Measurements from ENCODE around the gene DEK.
A peak's percentile ranks its signal among the peaks of the same experiment; 100 is the strongest.
"Not testable (repeated sequence)": the region's sequence is repeated elsewhere in the genome, so short reads cannot be mapped to it uniquely, and the experiment has no call there.

The DEK gene, protein sequence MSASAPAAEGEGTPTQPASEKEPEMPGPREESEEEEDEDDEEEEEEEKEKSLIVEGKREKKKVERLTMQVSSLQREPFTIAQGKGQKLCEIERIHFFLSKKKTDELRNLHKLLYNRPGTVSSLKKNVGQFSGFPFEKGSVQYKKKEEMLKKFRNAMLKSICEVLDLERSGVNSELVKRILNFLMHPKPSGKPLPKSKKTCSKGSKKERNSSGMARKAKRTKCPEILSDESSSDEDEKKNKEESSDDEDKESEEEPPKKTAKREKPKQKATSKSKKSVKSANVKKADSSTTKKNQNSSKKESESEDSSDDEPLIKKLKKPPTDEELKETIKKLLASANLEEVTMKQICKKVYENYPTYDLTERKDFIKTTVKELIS

DNA sequence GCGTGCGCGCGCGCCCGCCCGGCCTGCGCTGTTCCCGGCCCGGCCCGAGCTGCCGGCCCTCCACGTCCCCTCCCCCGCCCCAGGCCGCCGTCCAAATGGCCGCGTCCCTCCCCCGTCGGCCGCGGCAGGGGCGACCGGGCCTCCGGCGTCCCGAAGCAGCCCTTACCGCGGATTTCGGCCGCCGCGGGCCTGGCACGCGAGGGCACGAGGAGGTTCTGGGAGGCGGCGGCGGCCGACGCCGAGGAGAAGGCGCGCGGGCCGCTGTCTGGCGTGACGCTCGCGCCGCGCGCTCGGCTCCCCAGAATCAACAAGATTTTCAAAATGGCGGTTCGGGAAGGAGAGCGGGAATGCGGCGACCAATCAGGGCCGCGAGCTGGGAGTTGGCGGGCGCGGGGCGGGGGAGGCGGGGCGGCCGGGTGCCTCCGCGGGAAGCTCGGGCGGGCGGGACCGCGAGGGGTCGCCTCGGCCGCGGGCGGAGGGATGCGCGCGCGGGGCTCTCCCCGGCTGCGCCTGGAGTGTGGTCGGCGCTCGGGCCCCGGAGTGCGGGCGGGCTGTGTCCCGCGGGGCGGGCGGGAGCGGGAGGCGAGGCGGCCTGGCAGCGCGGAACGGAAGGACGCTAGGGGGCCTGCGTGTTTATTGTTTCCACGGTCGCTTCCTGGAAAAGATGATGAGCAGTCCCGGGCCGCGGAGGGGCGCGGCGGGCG, at the start of gene DEK:
Gene DEK, minus strand, starts transcription at position 312 of the 704 bp plus-strand sequence. CDS start 543 bp downstream, outside the sequence.
- TF ChIP-seq, protein P1, sequence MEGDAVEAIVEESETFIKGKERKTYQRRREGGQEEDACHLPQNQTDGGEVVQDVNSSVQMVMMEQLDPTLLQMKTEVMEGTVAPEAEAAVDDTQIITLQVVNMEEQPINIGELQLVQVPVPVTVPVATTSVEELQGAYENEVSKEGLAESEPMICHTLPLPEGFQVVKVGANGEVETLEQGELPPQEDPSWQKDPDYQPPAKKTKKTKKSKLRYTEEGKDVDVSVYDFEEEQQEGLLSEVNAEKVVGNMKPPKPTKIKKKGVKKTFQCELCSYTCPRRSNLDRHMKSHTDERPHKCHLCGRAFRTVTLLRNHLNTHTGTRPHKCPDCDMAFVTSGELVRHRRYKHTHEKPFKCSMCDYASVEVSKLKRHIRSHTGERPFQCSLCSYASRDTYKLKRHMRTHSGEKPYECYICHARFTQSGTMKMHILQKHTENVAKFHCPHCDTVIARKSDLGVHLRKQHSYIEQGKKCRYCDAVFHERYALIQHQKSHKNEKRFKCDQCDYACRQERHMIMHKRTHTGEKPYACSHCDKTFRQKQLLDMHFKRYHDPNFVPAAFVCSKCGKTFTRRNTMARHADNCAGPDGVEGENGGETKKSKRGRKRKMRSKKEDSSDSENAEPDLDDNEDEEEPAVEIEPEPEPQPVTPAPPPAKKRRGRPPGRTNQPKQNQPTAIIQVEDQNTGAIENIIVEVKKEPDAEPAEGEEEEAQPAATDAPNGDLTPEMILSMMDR (IDR thresholded peaks at IDR 0.05; ENCODE audit: extremely low read depth, insufficient read depth, missing control alignments): peak; percentile 57
- DNase-seq (ENCODE audit: low spot score): peak; percentile 84
- in situ Hi-C loops (cut with MboI; ENCODE audit: low pct_unique_long_range_greater_than_20kb, low sequenced_read_pairs, unreplicated experiment): no loop called here

DNA sequence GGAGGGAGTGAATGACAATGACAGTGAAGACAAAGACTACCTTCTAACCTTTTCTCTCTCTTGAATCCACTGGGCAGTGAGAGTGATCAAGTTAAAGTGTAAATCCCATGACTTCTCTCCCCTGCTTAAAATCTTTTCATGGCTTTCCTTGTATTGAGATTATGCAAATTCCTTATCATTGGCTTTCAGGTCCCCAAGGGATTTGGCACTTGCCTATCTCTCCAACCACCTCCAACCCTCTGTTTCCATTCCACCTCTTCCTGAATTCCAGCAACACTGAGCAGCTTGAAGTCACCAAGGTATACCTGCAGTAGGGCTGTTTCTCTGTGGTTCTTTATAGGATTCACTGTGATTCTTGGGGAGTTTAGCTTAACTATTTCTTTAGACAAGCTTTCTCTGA, 48.0 kb upstream of the DEK start:
- TF ChIP-seq, protein P1 (IDR thresholded peaks at IDR 0.05; ENCODE audit: extremely low read depth, insufficient read depth, missing control alignments): no peak
- no peak for DNase-seq (ENCODE audit: low spot score)
- in situ Hi-C loops (cut with MboI; ENCODE audit: low pct_unique_long_range_greater_than_20kb, low sequenced_read_pairs, unreplicated experiment): no loop called here

DNA sequence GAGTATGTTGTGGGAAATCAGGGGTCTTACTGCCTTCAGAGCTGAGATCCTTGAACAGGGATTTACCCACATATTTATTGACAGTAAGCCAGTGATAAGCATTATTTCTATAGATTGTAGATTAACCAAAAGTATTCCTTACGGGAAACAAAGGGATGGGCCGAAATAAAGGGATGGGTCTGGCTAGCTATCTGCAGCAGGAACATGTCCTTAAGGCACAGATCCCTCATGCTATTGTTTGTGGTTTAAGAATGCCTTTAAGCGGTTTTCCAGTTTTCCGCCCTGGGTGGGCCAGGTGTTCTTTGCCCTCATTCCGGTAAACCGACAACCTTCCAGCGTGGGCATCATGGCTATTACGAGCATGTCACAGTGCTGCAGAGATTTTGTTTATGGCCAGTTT, 45.7 kb upstream of the DEK start:
- DNase-seq (ENCODE audit: low spot score); in situ Hi-C loops (cut with MboI; ENCODE audit: low pct_unique_long_range_greater_than_20kb, low sequenced_read_pairs, unreplicated experiment): not testable (repeated sequence)

DNA sequence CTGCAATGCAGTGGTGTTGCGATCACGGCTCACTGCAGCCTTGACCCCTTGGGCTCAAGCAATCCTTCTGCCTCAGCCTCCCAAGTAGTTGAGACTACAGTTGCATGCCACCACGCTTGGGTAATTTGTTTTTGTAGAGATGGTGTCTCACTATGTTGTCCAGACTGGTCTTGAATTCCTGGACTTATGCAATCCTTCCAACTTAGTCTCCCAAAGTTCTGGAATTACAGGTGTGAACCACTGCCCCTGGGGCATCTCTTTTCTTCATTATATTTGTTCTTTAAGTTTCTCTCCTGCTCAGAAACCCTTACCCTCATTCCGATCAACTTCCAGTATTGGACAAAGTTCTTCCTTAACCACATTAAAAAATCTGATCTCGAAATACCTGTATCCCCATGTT, 44.7 kb upstream of the DEK start:
- DNase-seq (ENCODE audit: low spot score): no peak
- TF ChIP-seq, protein P1 (IDR thresholded peaks at IDR 0.05; ENCODE audit: extremely low read depth, insufficient read depth, missing control alignments): no peak
- in situ Hi-C loops (cut with MboI; ENCODE audit: low pct_unique_long_range_greater_than_20kb, low sequenced_read_pairs, unreplicated experiment): no loop called here

DNA sequence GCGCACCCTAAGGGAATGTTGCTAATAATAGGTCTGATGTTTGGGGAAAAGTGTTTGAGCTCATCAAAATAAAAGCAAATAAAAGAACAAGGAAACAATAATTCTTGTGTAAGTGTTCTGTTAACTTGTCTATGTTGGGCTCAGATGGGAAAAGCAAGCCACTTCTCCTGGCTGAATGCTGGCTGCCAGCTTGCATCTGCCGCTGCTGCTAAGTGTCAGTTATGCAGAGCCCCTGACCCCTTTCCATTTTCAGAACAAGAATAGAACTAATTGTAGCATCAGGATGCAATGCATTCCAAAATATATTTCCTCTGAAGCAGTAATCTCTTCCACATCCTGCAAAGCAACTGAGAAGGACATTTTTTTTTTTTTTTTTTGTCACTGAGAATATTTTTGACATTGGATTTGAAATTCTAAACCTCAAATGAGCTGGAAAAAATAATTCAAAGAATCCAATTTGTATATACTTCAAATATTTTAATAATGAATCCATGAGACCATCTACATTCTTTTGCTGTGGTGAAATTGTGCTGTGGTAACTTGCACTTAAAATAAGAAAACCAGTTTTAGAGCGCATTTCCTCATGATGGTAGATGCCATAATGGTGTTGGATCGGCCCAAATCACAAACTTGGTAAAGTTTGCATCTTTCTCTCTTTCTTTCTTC, 43.9 kb upstream of the DEK start:
- DNase-seq (ENCODE audit: low spot score): no peak
- in situ Hi-C loops (cut with MboI; ENCODE audit: low pct_unique_long_range_greater_than_20kb, low sequenced_read_pairs, unreplicated experiment): no loop called here
- TF ChIP-seq, protein P1 (IDR thresholded peaks at IDR 0.05; ENCODE audit: extremely low read depth, insufficient read depth, missing control alignments): no peak

DNA sequence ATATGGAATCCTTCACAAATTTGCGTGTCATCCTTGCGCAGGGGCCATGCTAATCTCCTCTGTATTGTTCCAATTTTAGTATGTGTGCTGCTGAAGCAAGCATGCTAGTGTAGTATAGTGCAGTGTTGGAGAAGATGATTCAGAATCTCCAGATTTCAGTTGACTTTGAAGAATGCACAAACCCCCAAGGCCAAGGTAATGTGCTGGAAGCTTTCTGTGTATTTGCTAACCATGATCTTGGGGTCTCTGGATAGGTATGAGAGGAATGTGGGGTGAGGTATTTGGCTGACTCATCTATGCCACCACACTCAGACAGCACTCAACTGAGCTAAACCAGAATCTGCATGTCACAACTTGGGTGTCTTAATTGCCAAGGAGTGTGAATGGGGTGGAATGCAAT, 42.6 kb upstream of the DEK start:
- TF ChIP-seq, protein P1 (IDR thresholded peaks at IDR 0.05; ENCODE audit: extremely low read depth, insufficient read depth, missing control alignments): no peak
- in situ Hi-C loops (cut with MboI; ENCODE audit: low pct_unique_long_range_greater_than_20kb, low sequenced_read_pairs, unreplicated experiment): no loop called here
- DNase-seq (ENCODE audit: low spot score): no peak
